Fibroblast of villous mesenchyme (primary cell): ENCODE data around the gene ZNF660. TPM values are rescaled to one million over a fixed set of nuclear protein-coding genes. Genes with fewer than 3 reads are reported as not detected.
"Not testable (repeated sequence)": the region's sequence is repeated elsewhere in the genome, so short reads cannot be mapped to it uniquely, and the experiment has no call there.

ENCODE experiments used
- DNase-seq: peaks from one replicate; pipeline ENCODE4 v3.0.0-alpha.2; 2010; ENCODE audit warnings: low read depth
- H3K4me3 ChIP-seq: 2 replicates; pipeline ENCODE4 v1.5.1; 2011; ENCODE audit warnings: low read depth, mild to moderate bottlenecking, low read length
- total RNA-seq: library from RNA; depleted of rRNA; stranded (reverse); fragments of >200 nt; gene quantifications from 2 replicates; pipeline ENCODE4 v1.2.3, GENCODE V29; 2012
- TF ChIP-seq, protein P1 (sequence below): IDR thresholded peaks from 2 replicates; pipeline ENCODE4 v1.5.1; 2012; ENCODE audit warnings: low read depth, mild to moderate bottlenecking, low read length; ENCODE audit not compliant: insufficient read depth

The ZNF660 gene
- total RNA-seq, result 2.9 and 3.0 TPM in 2 replicates

GRCh38 chr3:44584646-44585501 is at the start of gene ZNF660:
ZNF660 (plus strand) TSS chr3:44584964; CDS start chr3:44594194, 9,230 bp downstream.
- peak within 1 kb of the TSS; percentile 80 for H3K4me3 ChIP-seq
- TF ChIP-seq, protein P1, sequence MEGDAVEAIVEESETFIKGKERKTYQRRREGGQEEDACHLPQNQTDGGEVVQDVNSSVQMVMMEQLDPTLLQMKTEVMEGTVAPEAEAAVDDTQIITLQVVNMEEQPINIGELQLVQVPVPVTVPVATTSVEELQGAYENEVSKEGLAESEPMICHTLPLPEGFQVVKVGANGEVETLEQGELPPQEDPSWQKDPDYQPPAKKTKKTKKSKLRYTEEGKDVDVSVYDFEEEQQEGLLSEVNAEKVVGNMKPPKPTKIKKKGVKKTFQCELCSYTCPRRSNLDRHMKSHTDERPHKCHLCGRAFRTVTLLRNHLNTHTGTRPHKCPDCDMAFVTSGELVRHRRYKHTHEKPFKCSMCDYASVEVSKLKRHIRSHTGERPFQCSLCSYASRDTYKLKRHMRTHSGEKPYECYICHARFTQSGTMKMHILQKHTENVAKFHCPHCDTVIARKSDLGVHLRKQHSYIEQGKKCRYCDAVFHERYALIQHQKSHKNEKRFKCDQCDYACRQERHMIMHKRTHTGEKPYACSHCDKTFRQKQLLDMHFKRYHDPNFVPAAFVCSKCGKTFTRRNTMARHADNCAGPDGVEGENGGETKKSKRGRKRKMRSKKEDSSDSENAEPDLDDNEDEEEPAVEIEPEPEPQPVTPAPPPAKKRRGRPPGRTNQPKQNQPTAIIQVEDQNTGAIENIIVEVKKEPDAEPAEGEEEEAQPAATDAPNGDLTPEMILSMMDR, result no peak
- peak; percentile 79 for DNase-seq

GRCh38 chr3:44535364-44535763 is 49.4 kb upstream of the ZNF660 start:
- H3K4me3 ChIP-seq, result no peak overlapping the region
- TF ChIP-seq, protein P1, result no peak
- DNase-seq, result no peak

DNA sequence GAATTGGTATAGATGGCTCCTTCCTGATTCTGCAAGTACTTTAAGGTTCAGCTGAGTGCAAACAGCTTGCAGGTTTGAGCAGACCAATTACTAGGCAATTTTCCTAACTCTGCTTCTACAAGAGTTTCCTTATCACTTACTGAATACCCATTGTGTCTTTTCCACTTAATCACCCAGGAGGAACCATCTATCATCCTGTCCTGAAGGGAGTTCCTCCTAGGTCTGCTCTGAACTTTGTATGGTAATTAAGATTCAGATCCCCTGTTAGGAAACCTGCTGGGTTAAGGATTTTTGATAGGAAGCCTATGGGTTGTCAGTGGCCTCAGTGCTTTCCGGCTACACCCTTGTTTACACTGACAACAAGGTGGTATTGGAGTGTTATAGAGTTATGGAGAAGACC is 40.0 kb upstream of the ZNF660 start:
- not testable (repeated sequence) for DNase-seq, H3K4me3 ChIP-seq

DNA sequence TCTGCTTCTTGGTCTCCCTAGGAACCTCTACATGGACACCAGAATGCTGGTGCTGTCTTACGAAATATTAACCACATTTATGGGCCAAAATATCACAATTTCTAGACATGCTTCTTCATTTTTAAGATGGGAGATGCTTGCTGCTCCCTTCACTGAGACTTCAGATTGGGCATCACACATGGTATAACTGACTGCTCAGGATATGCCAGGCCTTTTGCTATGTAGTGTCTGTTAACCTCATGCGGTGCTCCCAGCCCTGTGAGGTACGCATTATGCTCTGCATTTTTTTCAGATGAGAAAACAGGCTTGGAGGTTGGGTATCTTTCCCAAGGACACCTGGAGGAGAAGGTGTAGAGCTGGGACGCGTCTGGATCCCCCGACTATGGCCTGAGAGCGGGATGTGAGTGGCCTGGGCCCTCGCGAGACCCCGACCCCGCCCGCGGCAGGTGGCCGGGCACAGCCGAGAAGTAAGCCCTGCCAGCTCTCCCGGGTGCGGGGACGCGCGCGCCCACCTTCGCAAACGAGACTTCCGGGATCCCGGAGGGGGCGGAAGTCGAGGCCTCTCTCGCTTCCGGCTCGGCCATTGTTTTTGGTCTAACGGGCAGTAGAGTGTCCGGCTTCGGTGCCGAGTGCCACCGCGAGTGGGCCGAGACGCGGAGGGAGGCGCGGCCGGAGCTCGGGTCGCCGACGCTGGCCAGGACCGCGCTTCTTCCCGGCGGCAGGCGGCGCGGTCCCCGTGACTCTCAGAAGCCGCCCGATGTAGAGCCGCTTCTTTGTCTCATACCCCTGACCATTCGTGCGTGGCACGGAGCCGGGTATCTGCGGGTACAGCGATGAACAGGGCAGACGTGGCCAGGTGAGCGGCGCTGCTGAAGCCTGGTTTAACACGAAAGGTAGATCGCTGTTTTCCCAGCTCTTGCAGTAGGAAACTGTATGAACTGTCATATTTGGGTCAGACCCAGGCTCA is 29.9 kb upstream of the ZNF660 start, which contains the start of gene ZKSCAN7:
Gene ZKSCAN7 (plus strand): TSS at position 568 of the 967 bp plus-strand sequence. CDS start 1,855 bp downstream, outside the sequence.
- TF ChIP-seq, protein P1, result no peak
- peak within 1 kb of the TSS; percentile 81 for H3K4me3 ChIP-seq
- DNase-seq, result peak; percentile 42

DNA sequence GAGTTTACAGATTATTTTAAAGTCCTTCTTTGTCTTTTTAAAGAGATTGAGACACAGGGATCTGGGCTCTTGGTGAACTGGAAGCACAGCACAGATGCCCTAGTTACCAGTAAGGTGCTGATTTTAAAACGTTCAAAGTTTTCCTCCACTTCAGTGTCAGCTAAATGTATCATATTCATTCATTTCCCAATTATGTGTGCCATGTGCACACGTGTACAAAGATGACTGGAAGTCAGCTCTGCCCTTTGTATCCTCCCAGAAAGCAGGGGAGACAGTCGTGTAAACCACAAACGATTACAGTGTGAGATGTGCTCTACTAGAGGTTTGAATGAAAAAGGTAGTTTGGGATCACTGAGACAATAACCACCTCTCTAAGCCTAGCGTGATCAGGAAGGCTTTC is 29.0 kb upstream of the ZNF660 start:
- TF ChIP-seq, protein P1, result no peak
- peak overlapping the region; percentile 81 for H3K4me3 ChIP-seq
- DNase-seq, result peak; percentile 8

- TF ChIP-seq, protein P1, result no peak
- no peak for DNase-seq
- no peak overlapping the region for H3K4me3 ChIP-seq
Observed at GRCh38 chr3:44557074-44557473, 27.7 kb upstream of the ZNF660 start.

- DNase-seq, result no peak
- TF ChIP-seq, protein P1, result no peak
- no peak overlapping the region for H3K4me3 ChIP-seq
Observed at GRCh38 chr3:44561076-44561475, 23.7 kb upstream of the ZNF660 start.
